G401.6 (cell line): ENCODE measurements around the gene PLCB1.
"Not testable (repeated sequence)": the region's sequence is repeated elsewhere in the genome, so short reads cannot be mapped to it uniquely, and the experiment has no call there.

Experiments
- FAIRE-seq: peaks from 2 replicates; lab custom pipeline; 2012; peaks lifted over from hg19 to GRCh38; lab: Jason Lieb, UNC

Gene PLCB1

DNA sequence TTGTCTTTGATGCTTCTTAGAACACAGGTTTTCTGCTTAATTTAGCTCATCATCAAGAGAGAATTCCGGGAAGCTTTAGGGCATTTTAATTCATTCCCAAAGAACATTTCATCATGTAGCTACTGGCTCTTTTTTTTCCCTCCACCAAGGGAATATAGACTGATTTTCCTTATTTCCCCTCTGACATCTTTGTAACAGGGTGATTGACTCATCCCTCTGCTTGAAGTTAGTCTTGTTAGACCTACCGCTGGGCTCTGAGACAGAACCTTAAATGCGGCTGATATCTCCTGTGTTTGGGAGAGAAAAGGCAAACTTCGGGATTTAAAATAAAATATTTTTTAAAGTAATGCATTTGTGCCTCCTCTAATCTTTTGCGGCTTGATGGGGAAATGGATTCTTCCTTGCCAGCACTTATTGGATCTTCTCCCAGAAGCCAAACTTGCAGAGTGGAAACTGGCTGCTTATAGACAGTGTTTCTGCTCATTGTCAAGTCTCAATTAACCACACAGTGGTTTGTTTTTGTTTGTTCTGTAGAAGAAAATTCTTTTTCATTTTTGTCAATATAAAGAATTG lies 664.1 kb downstream of the PLCB1 start:
- no peak for FAIRE-seq

DNA sequence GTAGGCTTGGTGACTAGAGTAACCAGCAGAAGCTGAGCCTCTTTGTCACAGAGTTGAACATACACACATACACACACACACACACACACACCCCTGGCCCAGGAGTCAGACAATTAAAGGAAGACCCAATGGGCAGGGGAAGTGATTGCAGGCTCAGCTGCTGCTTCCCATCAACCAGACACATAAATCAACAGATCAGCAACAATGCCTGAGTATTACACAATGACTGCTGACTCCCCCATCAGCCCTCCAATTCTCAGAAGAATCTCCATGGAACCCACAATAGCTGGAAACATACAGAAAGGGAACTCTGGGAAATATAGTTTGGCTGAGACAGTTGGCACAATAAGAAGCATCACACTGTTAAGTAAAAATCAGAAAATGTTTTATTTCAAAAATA lies 666.4 kb downstream of the PLCB1 start:
- FAIRE-seq, result no peak

DNA sequence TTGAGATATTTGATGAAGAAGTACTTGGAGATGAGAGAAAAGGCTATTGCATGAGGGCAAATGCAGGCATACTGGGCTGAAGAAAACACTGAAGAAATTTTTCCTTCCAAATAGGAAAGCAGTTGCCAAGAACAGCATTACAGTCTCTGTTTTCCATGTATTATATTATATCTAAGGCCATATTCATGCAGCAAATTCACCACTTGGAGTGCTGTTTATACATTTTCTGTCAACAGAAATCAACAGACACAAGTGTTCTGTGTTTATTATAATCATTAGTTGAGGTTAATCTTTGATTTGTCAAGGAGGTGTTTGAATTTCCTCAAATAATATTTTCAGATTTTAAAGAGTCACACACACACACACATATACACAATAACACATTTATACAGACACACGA lies 668.0 kb downstream of the PLCB1 start:
- no peak for FAIRE-seq

- no peak for FAIRE-seq
Measured at GRCh38 chr20:8801686-8802085, 669.6 kb downstream of the PLCB1 start.

GRCh38 chr20:8803065-8803464 lies 671.0 kb downstream of the PLCB1 start:
- no peak for FAIRE-seq

GRCh38 chr20:8803941-8804340 lies 671.9 kb downstream of the PLCB1 start:
- no peak for FAIRE-seq

DNA sequence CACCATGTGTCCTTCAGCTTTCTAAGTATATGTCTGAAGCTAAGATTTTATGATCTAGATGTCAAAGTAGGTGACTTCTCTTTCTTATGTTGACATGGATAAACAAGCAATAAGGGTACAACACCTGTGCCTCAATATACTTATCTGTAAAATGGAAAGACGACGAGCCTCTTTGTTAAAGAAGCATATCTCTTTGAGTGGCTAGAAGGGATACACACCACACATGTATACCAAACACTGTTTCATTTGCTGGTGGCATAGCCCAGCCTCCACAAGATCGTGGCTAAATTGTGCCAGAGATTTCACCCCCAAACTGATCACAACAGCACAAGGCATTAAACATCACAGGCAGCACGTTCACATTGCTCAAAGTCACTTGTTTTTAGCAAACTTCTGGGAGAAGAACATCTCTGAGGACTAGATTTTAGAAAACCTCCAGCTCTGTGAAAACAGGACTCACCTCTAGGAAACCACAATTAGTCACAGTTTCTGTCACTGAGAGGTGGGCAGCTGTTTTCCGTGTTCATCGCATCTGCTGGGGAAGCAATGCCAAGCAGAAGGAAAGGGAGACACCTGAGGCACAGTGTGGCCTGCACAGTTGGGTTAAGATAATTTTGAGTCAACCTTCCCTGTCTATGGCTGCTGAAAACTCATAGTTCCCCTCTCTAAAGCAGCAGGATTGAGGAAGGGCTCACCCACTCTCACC lies 673.8 kb downstream of the PLCB1 start:
- FAIRE-seq, result no peak

- no peak for FAIRE-seq
Measured at GRCh38 chr20:8807480-8808201, 675.6 kb downstream of the PLCB1 start.

DNA sequence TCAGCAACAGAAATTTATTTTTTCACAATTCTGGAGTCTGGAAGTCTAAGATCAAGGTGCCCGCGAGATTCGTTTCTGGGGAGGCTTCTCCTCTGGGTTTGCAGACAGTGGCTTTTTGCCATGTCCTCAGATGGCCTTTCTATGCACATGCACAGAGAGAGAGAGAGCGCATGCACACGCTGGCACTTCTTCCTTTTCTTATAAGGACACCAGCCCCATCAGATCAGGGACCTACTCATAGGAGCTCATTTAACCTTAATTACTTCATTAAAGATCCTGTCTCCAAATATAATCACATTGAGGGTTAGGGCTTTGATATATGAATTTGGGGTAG lies 676.1 kb downstream of the PLCB1 start:
- no peak for FAIRE-seq

DNA sequence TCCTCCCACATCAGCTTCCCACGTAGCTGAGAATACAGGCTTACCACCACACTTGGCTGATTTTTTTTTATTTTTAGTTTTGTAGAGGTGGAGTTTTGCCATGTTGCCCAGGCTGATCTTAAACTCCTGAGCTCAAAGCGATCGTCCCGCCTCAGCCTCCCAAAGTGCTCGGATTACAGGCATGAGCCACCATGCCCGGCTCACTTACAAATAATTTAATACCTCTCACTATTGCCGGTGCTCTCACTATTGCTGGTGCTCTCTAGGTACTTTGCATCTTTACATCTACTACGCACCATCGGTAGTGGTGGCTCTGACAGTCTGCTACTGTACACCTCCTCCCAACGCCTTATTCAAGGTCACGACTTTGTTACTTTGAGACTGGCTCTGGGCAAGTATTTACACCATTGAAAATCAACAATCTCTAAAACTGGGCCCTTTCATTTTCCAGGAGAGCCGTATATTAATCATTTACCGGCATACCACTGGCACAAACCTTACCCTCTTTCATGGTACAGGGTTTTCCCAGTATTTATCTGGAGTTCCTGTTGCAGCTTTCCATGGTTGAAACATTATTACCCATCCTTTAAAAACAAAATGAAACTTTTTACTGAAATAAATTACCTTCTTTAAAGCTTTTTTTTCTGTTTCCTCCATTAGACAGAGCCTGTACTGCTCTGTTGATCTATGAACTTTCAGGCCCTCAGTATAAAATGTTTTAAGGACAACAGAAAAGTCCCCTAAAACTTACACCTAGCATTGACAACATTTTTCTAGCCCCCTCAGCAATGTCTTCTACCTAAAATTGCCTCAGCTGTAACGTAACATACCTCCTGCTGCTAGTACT lies 677.3 kb downstream of the PLCB1 start:
- no peak for FAIRE-seq

- no peak for FAIRE-seq
Measured at GRCh38 chr20:8811801-8812594, 679.9 kb downstream of the PLCB1 start.

- FAIRE-seq, result no peak
Measured at GRCh38 chr20:8812817-8813216, 680.8 kb downstream of the PLCB1 start.

- no peak for FAIRE-seq
Measured at GRCh38 chr20:8815208-8815607, 683.1 kb downstream of the PLCB1 start.

GRCh38 chr20:8829256-8829655 lies 697.2 kb downstream of the PLCB1 start:
- no peak for FAIRE-seq

DNA sequence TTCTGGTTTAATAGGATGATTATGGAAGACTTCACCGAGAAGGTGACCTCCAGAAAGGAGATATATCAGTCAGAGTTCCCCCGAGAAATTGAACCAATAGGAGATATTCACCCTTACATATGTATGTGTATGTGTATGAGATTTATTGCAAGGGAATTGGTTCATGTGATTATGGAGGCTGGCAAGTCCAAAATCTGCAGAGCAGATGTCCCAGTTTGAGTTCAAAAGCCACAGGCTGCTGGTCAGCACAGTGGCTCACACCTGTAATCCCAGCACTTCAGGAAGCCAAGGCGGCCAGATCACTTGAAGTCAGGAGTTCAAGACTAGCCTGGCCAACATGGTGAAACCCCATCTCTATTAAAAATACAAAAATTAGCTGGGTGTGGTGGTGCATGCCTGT lies 702.2 kb downstream of the PLCB1 start:
- FAIRE-seq, result not testable (repeated sequence)

GRCh38 chr20:8834851-8835250 lies 702.8 kb downstream of the PLCB1 start:
- FAIRE-seq, result no peak

DNA sequence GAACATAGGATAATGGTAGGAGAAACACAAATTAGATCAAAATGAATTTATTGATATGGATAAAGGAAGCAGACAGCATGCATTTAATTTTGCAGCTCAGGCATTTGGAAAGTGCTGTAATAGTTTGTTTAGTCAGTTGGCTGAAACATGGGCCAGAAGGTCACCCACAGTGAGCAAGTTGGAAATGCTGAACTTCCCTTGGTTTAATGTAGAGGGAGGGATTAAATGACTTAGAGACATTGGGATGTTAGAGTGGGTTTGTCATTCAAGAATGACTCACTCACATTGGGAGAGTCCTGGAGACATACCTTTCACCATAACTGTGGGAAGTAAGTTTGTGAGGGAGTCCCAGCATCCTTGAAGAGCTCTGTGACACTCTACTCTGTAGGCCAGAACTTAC lies 705.3 kb downstream of the PLCB1 start:
- no peak for FAIRE-seq

DNA sequence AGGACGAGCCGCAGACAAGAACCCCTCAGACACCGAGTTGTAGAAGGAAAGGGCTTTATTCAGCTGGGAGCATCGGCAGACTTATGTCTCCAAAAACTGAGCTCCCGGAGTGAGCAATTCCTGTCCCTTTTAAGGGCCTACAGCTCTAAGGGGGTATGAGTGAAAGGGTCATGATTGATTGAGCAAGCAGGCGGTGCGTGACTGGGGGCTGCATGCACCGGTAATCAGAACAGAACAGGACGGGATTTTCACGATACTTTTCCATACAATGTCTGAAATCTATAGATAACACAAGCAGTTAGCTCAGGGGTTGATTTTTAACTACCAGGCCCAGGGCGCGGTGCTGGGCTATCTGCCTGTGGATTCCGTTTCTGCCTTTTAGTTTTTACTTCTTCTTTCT lies 710.5 kb downstream of the PLCB1 start:
- FAIRE-seq, result no peak

- no peak for FAIRE-seq
Measured at GRCh38 chr20:8844179-8844578, 712.1 kb downstream of the PLCB1 start.

DNA sequence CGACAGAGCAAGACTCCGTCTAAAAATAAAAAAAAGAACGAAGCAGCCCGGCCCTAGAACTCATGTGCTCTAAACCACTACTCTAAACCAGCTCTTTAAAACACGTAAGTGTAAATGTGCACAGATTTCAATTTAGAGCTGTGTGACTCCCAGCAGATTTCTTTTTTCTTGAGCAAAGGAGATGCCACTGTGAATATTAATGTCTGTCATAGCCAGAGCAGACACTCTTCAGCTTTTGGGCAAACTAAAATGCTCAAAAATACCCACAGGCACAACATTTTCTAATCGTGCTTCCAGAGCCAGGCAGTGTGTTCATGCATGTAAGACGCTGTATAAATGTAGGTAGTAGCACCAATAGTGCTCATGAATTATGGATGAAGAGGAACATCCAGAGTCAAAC lies 717.9 kb downstream of the PLCB1 start:
- no peak for FAIRE-seq

- no peak for FAIRE-seq
Measured at GRCh38 chr20:8851446-8851845, 719.4 kb downstream of the PLCB1 start.

DNA sequence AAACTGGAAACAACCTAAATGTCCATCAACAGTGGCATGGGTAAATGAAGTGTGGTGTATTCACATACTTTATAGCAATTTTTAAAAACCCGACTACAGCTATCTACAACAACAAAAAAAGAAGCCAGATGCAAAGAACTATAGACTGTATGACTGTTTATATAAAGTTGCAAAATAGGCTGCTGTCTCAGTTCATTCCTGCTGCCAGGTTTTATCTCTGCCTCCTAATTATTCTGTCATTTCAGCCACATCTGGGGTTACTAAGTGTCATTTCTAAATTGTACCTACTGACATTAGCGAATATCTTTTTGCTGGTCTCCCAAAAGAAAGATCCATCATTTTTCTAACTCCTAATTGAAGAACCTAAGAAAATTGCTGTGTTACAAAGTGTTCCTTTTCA lies 719.9 kb downstream of the PLCB1 start:
- FAIRE-seq, result not testable (repeated sequence)
